GM13976 (cell line): ENCODE measurements around the gene SLC12A3.

Source experiments
- DNase-seq: peaks from one replicate; pipeline ENCODE4 v3.0.0; 2012; ENCODE audit warnings: low spot score
- in situ Hi-C: fragments of 300-500 bp; cut with MboI; formaldehyde crosslinking; loops from one replicate; pipeline ENCODE4 v1.12.0; 2022; ENCODE audit warnings: low sequenced_read_pairs, mixed read lengths, inconsistent platforms; ENCODE audit not compliant: unreplicated experiment
- TF ChIP-seq, protein P1 (sequence below): IDR thresholded peaks from 2 replicates; pipeline ENCODE4 v1.5.1; 2012; ENCODE audit warnings: borderline replicate concordance, mild to moderate bottlenecking; ENCODE audit not compliant: insufficient read depth; ENCODE audit errors: extremely low read depth, missing control alignments, control extremely low read depth

The SLC12A3 gene

GRCh38 chr16:56910112-56910511, 45.1 kb downstream of the SLC12A3 start:
- DNase-seq: no peak
- TF ChIP-seq, protein P1, sequence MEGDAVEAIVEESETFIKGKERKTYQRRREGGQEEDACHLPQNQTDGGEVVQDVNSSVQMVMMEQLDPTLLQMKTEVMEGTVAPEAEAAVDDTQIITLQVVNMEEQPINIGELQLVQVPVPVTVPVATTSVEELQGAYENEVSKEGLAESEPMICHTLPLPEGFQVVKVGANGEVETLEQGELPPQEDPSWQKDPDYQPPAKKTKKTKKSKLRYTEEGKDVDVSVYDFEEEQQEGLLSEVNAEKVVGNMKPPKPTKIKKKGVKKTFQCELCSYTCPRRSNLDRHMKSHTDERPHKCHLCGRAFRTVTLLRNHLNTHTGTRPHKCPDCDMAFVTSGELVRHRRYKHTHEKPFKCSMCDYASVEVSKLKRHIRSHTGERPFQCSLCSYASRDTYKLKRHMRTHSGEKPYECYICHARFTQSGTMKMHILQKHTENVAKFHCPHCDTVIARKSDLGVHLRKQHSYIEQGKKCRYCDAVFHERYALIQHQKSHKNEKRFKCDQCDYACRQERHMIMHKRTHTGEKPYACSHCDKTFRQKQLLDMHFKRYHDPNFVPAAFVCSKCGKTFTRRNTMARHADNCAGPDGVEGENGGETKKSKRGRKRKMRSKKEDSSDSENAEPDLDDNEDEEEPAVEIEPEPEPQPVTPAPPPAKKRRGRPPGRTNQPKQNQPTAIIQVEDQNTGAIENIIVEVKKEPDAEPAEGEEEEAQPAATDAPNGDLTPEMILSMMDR: no peak
- in situ Hi-C loops: no loop called here

DNA sequence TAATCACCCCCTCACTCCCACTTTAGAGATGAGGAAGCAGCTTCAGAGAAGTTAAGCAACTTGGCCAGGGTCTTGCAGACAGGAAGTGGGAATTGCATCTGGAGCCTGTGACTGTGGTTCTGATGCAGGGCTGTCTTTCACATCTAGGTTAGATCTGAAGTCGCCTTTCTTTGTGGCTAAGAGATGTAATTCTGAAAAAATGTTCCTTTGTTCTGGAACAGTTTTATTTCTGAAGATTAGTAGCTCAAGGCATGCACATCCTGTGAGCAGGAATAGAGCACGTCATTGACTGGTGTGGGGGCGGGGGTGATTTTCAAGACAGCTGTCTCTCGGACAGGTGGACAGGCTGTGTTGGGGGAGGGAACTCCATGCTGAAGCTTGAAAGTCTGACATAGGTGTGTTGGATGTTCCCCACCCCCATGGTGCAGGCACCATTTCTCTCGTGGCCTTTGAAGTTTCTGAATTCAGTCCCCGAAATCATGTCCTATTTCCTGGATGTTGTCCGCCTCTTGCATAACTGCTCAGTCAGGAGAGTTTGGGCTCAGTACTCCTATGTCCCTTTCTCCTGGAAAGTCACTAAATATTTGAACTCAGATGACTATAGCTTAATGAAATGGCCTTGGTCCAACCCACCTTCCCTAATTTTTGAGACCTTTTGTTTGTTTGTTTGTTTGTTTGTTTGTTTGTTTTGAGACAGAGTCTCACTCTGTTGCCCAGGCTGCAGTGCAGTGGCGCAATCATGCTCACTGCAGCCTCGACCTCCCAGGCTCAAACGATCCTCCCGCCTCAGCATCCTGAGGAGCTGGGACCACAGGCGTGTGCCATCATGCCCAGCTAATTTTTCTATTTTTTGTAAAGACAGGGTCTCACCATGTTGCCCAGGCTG, 45.9 kb downstream of the SLC12A3 start:
- TF ChIP-seq, protein P1: no peak
- DNase-seq: no peak
- in situ Hi-C loops: no loop called here

DNA sequence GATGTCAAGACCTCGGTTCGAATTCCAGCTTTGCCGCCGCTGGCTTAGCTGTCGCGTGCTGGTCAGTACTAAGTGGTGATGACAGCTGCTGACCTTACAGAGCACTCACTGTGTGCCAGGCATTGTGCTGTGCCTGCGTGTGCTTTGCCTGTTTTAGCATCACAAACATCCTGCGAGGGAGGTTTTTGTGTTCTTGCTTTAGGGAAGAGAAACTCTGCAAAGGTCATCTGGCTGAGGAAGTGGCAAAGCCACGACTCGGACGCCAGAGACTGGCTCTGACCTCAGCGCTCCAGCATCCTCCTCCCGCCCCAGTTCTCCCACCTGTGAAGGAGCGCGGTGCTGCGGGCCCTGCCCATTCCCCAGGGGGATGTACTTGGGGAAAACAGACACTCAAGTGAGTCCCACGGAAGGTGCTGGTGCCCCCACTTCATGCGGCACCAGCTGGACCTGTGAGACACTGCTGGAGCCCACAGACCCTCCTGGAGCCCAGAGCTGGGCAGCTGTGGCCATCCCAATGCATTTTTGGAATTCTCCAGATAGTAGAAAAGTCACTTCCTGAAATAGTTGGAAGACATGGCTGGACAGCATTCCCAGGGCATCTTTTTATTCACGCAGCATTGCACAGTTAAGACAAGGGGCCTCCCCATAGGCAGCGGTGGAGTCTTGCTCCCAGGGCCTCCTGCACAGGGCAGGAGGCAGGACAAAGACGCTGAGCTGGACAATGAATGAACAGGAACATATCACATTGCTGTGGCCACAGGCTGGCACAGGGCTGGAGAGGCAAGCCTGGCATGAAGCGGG, 47.0 kb downstream of the SLC12A3 start:
- in situ Hi-C loops: no loop called here
- peak; percentile 80 for DNase-seq
- TF ChIP-seq, protein P1: no peak

GRCh38 chr16:56912746-56913708, 48.0 kb downstream of the SLC12A3 start:
- no peak for DNase-seq
- in situ Hi-C loops: no loop called here
- TF ChIP-seq, protein P1: no peak

- TF ChIP-seq, protein P1: no peak
- DNase-seq: no peak
- in situ Hi-C loops: no loop called here
Observed at GRCh38 chr16:56914896-56915295, 49.9 kb downstream of the SLC12A3 start.
